CD4-positive, alpha-beta T cell (primary cell): ENCODE results near the gene JAM2. TPM values are rescaled to one million over a fixed set of nuclear protein-coding genes. Genes with fewer than 3 reads are reported as not detected.
"Not testable (repeated sequence)": the region's sequence is repeated elsewhere in the genome, so short reads cannot be mapped to it uniquely, and the experiment has no call there.

Experiments used
- ATAC-seq: fragments of 200-7000 bp; cut with Tn5 transposase; one replicate; pipeline ENCODE4 v1.10.0; 2022; ENCODE audit warnings: mild to moderate bottlenecking; ENCODE audit not compliant: poor library complexity
- CTCF ChIA-PET: fragments of 350-600 bp; sonication (Branson Sonifier 250); formaldehyde crosslinking; loops from one replicate; lab custom pipeline; 2021; ENCODE audit warnings: antibody characterized with exemption, inconsistent platforms; lab: Charles Lee
- POLR2A ChIA-PET: fragments of 350-600 bp; sonication (Branson Sonifier 250); formaldehyde crosslinking; loops from one replicate; lab custom pipeline; 2021; ENCODE audit warnings: antibody characterized with exemption, inconsistent platforms; lab: Charles Lee
- DNase-seq, 14 experiments: peaks; one replicate each; pipeline ENCODE4 v3.0.0-alpha.2; 2013 to 2020; ENCODE audit warnings: mixed read lengths in 2 of 14
- H3K27ac ChIP-seq, 2 donors: one replicate each; pipeline versions ENCODE4 v1.5.1 to v1.7.0; 2013; ENCODE audit warnings: low read length in 2 of 2, low read depth in 1 of 2, mild to moderate bottlenecking in 1 of 2
- H3K27me3 ChIP-seq, 2 experiments: 1 replicate in 1 of 2; 2 replicates in 1 of 2; pipeline versions ENCODE4 v1.6.1 to v1.7.0; 2013; ENCODE audit warnings: low read length in 2 of 2, control low read depth in 1 of 2, mild to moderate bottlenecking in 1 of 2, moderate library complexity in 1 of 2; ENCODE audit not compliant: insufficient read depth in 2 of 2, control insufficient read depth in 1 of 2
- H3K36me3 ChIP-seq: one replicate; pipeline ENCODE4 v1.6.1; 2013; ENCODE audit warnings: low read length, control low read depth; ENCODE audit not compliant: insufficient read depth
- H3K4me1 ChIP-seq: one replicate; pipeline ENCODE4 v1.6.1; 2013; ENCODE audit warnings: low read length, control low read depth; ENCODE audit not compliant: insufficient read depth
- H3K4me3 ChIP-seq: one replicate; pipeline ENCODE4 v1.5.1; 2013; ENCODE audit warnings: mild to moderate bottlenecking, low read length, moderate library complexity
- H3K9me3 ChIP-seq, 2 experiments: 1 replicate in 1 of 2; 2 replicates in 1 of 2; pipeline versions ENCODE4 v1.6.1 to v1.7.0; 2013; ENCODE audit warnings: low read length in 2 of 2, mild to moderate bottlenecking in 2 of 2, control low read depth in 1 of 2, moderate library complexity in 1 of 2; ENCODE audit not compliant: control insufficient read depth in 1 of 2, insufficient read depth in 1 of 2
- H3K27ac Mint-ChIP-seq: one replicate; pipeline ENCODE4 v1.8.0; 2020; ENCODE audit warnings: mixed read lengths
- H3K27me3 Mint-ChIP-seq: one replicate; pipeline ENCODE4 v1.8.0; 2021; ENCODE audit warnings: mixed read lengths
- H3K36me3 Mint-ChIP-seq: one replicate; pipeline ENCODE4 v1.8.0; 2021; ENCODE audit warnings: low read depth, mixed read lengths
- H3K4me1 Mint-ChIP-seq: one replicate; pipeline ENCODE4 v1.8.0; 2021; ENCODE audit warnings: low read depth, mixed read lengths
- H3K4me3 Mint-ChIP-seq: one replicate; pipeline ENCODE4 v1.8.0; 2020; ENCODE audit warnings: mild to moderate bottlenecking, mixed read lengths
- H3K9me3 Mint-ChIP-seq: one replicate; pipeline ENCODE4 v1.8.0; 2020; ENCODE audit warnings: mixed read lengths
- intact Hi-C, 2 experiments: fragments of 100-400 bp; cut with DNase I in 1 of 2; cut with micrococcal nuclease in 1 of 2; formaldehyde crosslinking; loops; one replicate each; pipeline versions ENCODE4 v1.15.1 to v1.9.0; 2023 to 2025; cut with DNase I, micrococcal nuclease
- total RNA-seq, 174 experiments: library from RNA in 2 of 174; stranded (reverse) in 2 of 174; gene quantifications; one replicate each; pipeline ENCODE4 v1.2.3 and lab custom pipeline; 2021 to 2026
- TF ChIP-seq, protein P1 (sequence below): fragments of 200-600 bp; IDR thresholded peaks from one replicate; pipeline ENCODE4 v1.8.0; 2022; ENCODE audit warnings: antibody characterized with exemption, mild to moderate bottlenecking

The JAM2 gene
- total RNA-seq, 2 experiments from 2014 or later: not detected

DNA sequence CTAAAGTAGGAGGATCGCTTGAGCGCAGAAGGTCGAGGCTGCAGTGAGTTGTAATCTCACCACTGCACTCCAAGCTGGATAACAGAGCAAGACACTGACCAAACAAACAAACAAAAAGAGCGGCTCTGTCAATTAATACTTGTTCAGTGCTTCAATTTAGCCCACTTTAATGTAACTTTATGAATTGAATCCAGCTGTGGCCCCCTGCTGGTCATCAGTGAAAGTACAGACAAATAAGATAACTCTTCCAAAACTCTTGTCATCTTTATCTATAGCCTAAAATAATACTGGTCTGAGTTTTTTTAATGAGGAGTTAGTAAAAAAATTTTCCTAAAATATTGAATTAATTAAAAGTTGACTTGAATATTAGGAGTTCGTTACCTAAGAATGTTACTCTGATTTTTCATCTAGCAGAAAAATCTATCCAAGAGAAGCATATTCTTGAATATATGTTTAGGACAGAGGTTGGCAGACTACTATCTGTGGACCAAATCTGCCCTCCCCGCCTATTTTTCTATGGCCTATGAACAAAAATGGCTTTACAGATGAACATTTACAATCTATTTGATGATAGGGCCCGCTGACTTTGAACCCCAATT is 69.5 kb downstream of the JAM2 start:
- H3K27ac ChIP-seq: no peak overlapping the region
- H3K27me3 Mint-ChIP-seq: no peaks in the 10 kb centered on the region
- DNase-seq (peak; percentile 5 to 76 (median 30)), ATAC-seq (no peak)
- no peaks in the 10 kb centered on the region for H3K4me1 Mint-ChIP-seq
- H3K4me3 ChIP-seq: no peak overlapping the region
- H3K36me3 ChIP-seq: no peaks in the 10 kb centered on the region
- TF ChIP-seq, protein P1, sequence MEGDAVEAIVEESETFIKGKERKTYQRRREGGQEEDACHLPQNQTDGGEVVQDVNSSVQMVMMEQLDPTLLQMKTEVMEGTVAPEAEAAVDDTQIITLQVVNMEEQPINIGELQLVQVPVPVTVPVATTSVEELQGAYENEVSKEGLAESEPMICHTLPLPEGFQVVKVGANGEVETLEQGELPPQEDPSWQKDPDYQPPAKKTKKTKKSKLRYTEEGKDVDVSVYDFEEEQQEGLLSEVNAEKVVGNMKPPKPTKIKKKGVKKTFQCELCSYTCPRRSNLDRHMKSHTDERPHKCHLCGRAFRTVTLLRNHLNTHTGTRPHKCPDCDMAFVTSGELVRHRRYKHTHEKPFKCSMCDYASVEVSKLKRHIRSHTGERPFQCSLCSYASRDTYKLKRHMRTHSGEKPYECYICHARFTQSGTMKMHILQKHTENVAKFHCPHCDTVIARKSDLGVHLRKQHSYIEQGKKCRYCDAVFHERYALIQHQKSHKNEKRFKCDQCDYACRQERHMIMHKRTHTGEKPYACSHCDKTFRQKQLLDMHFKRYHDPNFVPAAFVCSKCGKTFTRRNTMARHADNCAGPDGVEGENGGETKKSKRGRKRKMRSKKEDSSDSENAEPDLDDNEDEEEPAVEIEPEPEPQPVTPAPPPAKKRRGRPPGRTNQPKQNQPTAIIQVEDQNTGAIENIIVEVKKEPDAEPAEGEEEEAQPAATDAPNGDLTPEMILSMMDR: peak; percentile 96
- H3K27me3 ChIP-seq: no peaks in the 10 kb centered on the region
- ChIA-PET POLR2A (interaction anchor here (2.1 kb wide), 1 partner anchor 99 kb away, joined by 7 read pairs; no protein-coding TSS in a partner anchor), CTCF (interaction anchor here (0.9 to 2.0 kb wide), 6 partner anchors 9 to 102 kb away, joined by 3 to 10 read pairs (median 3); no protein-coding TSS in a partner anchor)
- no peak overlapping the region for H3K4me3 Mint-ChIP-seq
- H3K9me3 Mint-ChIP-seq: no peaks in the 10 kb centered on the region
- H3K27ac Mint-ChIP-seq: no peak overlapping the region
- no peaks in the 10 kb centered on the region for H3K4me1 ChIP-seq
- no peaks in the 10 kb centered on the region for H3K9me3 ChIP-seq
- no peaks in the 10 kb centered on the region for H3K36me3 Mint-ChIP-seq
- intact Hi-C loops: loop anchor here (1.0 kb wide), 2 partner anchors 100 to 287 kb away; no protein-coding TSS in a partner anchor

DNA sequence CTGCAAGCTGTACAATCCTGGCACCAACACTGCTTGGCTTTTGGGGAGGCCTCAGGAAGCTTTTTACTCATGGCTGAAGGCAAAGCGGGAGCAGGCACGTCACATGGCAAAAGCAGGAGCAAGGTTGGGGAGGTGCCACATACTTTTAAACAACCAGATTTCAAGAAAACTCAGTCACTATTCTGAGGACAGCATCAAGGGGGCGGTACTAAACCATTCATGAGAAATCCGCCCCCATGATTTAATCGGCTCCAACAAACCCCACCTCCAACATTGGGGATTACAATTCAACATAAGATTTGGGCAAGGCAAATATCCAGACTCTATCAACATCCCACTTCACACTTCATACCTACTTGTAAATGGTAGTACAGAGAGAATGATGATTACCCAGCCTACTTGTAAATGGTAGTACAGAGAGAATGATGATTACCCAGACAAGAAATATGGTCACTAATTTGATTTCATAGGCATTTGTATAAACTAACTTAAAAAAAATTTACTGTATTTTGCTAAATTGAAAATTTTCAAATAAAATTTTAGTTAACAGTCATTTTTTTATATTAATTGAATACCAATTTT is 70.7 kb downstream of the JAM2 start:
- H3K9me3 ChIP-seq: no peaks in the 10 kb centered on the region
- Mint-ChIP-seq H3K27me3 (no peaks in the 10 kb centered on the region), H3K4me3 (no peak overlapping the region), H3K4me1 (no peaks in the 10 kb centered on the region), H3K9me3 (no peaks in the 10 kb centered on the region), H3K36me3 (no peaks in the 10 kb centered on the region), H3K27ac (no peak overlapping the region)
- ATAC-seq: no peak
- H3K4me1 ChIP-seq: no peaks in the 10 kb centered on the region
- no peak overlapping the region for H3K4me3 ChIP-seq
- ChIA-PET POLR2A (no interaction called here), CTCF (no interaction called here)
- no peak overlapping the region for H3K27ac ChIP-seq
- intact Hi-C loops: loop anchor here in 1 of 2 experiments (5.0 kb wide), 1 partner anchor 287 kb away; no protein-coding TSS in a partner anchor
- TF ChIP-seq, protein P1: no peak
- no peak for DNase-seq
- no peaks in the 10 kb centered on the region for H3K36me3 ChIP-seq
- no peaks in the 10 kb centered on the region for H3K27me3 ChIP-seq

DNA sequence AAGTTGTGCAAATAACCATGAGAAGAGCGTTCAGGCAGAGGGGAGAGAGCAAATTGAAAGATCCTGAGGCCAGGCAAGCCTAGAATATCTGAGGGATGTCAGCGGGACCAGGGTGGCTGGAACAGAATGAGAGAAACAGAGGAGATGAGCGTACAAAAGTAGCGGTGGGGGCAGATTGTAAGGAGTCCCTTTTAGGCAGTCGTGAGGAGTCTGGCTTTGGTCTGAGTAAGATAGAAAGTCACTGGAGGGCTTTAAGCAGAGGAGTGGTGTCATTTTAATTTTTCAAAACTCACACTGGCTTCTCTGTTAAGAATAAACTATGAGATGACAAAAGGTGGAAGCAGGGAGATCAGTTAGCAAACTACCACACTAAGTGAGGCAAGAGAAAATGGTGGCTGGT is 71.5 kb downstream of the JAM2 start:
- H3K36me3 Mint-ChIP-seq: no peaks in the 10 kb centered on the region

DNA sequence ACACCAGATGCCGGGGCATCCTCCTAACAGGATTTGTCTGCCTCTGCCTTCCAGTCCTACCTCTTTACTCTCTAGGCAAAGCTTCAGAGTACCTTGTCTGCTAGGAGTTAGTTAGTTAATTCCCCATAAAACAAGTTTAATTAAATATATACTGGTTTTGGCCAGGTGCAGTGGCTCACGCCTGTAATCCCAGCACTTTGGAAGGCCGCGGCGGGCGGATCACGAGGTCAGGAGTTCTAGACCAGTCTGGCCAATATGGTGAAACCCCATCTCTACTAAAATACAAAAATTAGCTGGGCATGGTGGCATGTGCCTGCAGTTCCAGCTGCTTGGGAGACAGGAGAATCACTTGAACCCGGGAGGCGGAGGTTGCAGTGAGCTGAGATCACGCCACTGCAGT is 75.0 kb downstream of the JAM2 start:
- CTCF ChIA-PET, H3K27me3 Mint-ChIP-seq: not testable (repeated sequence)

More for the DNA sequence above, 71.5 kb downstream of the JAM2 start:
- POLR2A ChIA-PET: no interaction called here
- intact Hi-C loops: loop anchor here in 1 of 2 experiments (5.0 kb wide), 1 partner anchor 288 kb away; no protein-coding TSS in a partner anchor
- H3K4me1 ChIP-seq: no peaks in the 10 kb centered on the region
- H3K9me3 ChIP-seq: no peaks in the 10 kb centered on the region
- Mint-ChIP-seq H3K27ac (no peak overlapping the region), H3K4me1 (no peaks in the 10 kb centered on the region), H3K4me3 (no peak overlapping the region), H3K27me3 (no peaks in the 10 kb centered on the region), H3K9me3 (no peaks in the 10 kb centered on the region)
- no peaks in the 10 kb centered on the region for H3K36me3 ChIP-seq
- H3K4me3 ChIP-seq: no peak overlapping the region
- no peak overlapping the region for H3K27ac ChIP-seq
- DNase-seq (no peak), ATAC-seq (no peak)
- CTCF ChIA-PET: interaction anchor here (2.9 kb wide), 1 partner anchor 102 kb away, joined by 9 read pairs; no protein-coding TSS in a partner anchor
- H3K27me3 ChIP-seq: no peaks in the 10 kb centered on the region
- TF ChIP-seq, protein P1: no peak

More for the DNA sequence above, 75.0 kb downstream of the JAM2 start:
- DNase-seq, H3K4me3 ChIP-seq, POLR2A ChIA-PET, H3K9me3 ChIP-seq, H3K27ac Mint-ChIP-seq, ATAC-seq, H3K36me3 ChIP-seq, H3K9me3 Mint-ChIP-seq, H3K4me3 Mint-ChIP-seq, H3K27me3 ChIP-seq, H3K27ac ChIP-seq, H3K4me1 Mint-ChIP-seq, H3K36me3 Mint-ChIP-seq, H3K4me1 ChIP-seq: not testable (repeated sequence)
- intact Hi-C loops: loop anchor here in 1 of 2 experiments (5.0 kb wide), 1 partner anchor 292 kb away; no protein-coding TSS in a partner anchor
